GM23248 (cell line): ENCODE results near the gene PCDHAC1.

Experiments used
- EZH2 ChIP-seq: fragments of 200-600 bp; sonication (generic); IDR thresholded peaks from 2 replicates; pipeline ENCODE4 v1.6.1; 2018; ENCODE audit warnings: antibody characterized with exemption, mild to moderate bottlenecking; ENCODE audit not compliant: insufficient read depth, poor library complexity, severe bottlenecking
- EZH2phosphoT487 ChIP-seq: fragments of 200-600 bp; sonication (generic); IDR thresholded peaks from 2 replicates; pipeline ENCODE4 v1.6.1; 2018; ENCODE audit warnings: antibody characterized with exemption, moderate library complexity, mild to moderate bottlenecking, low read depth; ENCODE audit not compliant: insufficient read depth

DNA sequence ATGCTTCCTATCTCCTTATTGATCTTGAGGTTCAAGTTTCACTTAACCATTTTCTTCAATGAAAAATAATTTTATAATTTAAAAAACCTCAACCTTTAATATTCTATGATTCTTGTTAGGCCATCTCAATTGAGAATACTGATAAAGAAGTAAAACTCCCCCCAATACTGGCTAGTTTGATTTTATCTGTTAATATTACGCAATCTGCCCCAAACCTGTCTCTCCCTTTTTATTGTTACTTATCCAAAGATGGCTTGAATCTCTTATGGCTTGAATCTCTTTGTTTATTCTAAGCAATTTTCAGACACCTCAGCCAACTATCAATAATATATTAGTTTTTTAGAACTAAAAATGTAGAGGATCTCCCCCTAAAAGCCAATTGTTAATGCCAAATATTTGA, 36.1 kb downstream of the PCDHAC1 start:
- no peak for TF ChIP-seq EZH2
- no peak for TF ChIP-seq EZH2phosphoT487
